HEK293T (cell line): ENCODE results near the gene GCN1.

Experiments
- ARNT ChIP-seq: fragments of 450-650 bp; IDR thresholded peaks from 2 replicates; pipeline ENCODE4 v1.6.1; 2017; ENCODE audit warnings: mild to moderate bottlenecking
- BHLHE40 ChIP-seq: fragments of 450-650 bp; IDR thresholded peaks from 2 replicates; pipeline ENCODE4 v1.6.1; 2016; ENCODE audit warnings: mild to moderate bottlenecking, moderate library complexity, borderline replicate concordance
- CTBP1 ChIP-seq: fragments of 450-650 bp; IDR thresholded peaks from 2 replicates; pipeline ENCODE4 v1.6.1; 2016; ENCODE audit warnings: borderline replicate concordance
- FOXA1 ChIP-seq: fragments of 450-650 bp; IDR thresholded peaks from 2 replicates; pipeline ENCODE4 v1.6.1; 2016; ENCODE audit warnings: mild to moderate bottlenecking
- FOXK2 ChIP-seq: fragments of 450-650 bp; IDR thresholded peaks from 2 replicates; pipeline ENCODE4 v1.6.1; 2016; ENCODE audit warnings: mild to moderate bottlenecking
- FOXM1 ChIP-seq: fragments of 450-650 bp; IDR thresholded peaks from 2 replicates; pipeline ENCODE4 v1.6.1; 2017; ENCODE audit warnings: mild to moderate bottlenecking, borderline replicate concordance
- NFRKB ChIP-seq: fragments of 450-650 bp; IDR thresholded peaks from 2 replicates; pipeline ENCODE4 v1.6.1; 2016; ENCODE audit warnings: mild to moderate bottlenecking, moderate library complexity
- SP1 ChIP-seq: fragments of 450-650 bp; IDR thresholded peaks from 2 replicates; pipeline ENCODE4 v1.6.1; 2017
- SUZ12 ChIP-seq: fragments of 450-650 bp; IDR thresholded peaks from 2 replicates; pipeline ENCODE4 v1.6.1; 2016; ENCODE audit warnings: mild to moderate bottlenecking
- TARDBP ChIP-seq: fragments of 450-650 bp; IDR thresholded peaks from 2 replicates; pipeline ENCODE4 v1.6.1; 2016
- TF ChIP-seq, protein P1 (sequence below): fragments of 450-650 bp; IDR thresholded peaks from 2 replicates; pipeline ENCODE4 v1.6.1; 2016

DNA sequence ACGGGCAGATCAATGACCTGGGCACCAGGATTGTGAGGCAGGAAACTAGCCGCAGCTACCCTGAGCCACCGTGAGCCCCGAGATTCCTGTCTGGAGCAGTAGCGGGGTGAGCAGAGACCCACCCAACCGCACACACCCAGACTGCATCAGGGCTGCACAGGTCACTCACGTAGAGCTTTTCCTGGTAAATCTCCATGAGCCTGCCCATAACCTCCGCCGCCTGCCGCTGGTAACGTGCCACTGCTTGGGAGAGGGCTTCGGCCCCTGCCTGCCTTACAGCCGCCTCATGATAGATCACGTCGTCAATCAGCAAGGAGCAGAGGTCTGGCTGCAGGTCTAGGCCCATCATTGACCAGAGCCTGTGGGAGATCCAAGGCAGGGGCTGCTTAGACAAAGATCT lies 39.4 kb downstream of the GCN1 start:
- TF ChIP-seq CTBP1 (no peak), FOXM1 (no peak), ARNT (no peak), SP1 (no peak), BHLHE40 (no peak), TARDBP (no peak), FOXK2 (no peak), FOXA1 (no peak), SUZ12 (no peak), NFRKB (no peak)
- TF ChIP-seq, protein P1, sequence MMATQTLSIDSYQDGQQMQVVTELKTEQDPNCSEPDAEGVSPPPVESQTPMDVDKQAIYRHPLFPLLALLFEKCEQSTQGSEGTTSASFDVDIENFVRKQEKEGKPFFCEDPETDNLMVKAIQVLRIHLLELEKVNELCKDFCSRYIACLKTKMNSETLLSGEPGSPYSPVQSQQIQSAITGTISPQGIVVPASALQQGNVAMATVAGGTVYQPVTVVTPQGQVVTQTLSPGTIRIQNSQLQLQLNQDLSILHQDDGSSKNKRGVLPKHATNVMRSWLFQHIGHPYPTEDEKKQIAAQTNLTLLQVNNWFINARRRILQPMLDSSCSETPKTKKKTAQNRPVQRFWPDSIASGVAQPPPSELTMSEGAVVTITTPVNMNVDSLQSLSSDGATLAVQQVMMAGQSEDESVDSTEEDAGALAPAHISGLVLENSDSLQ: no peak
